ENCODE results near the gene NEDD4L.

GRCh38 chr18:58135183-58135641 is 91.2 kb downstream of the NEDD4L start:
- TF ChIP-seq CTCF (conservative IDR thresholded peaks at IDR 0.05; ENCODE audit: low read depth in 2 of 2) (no peak), REST (IDR thresholded peaks at IDR 0.05; ENCODE audit: unreplicated experiment) (no peak), ZNF114 (CRISPR knock-in tag; IDR thresholded peaks at IDR 0.05) (no peak), POLR2AphosphoS5 (IDR thresholded peaks at IDR 0.05; ENCODE audit: low read depth) (no peak), EZH2 (IDR thresholded peaks at IDR 0.05; ENCODE audit: low read depth, unreplicated experiment) (no peak), EZH2phosphoT487 (IDR thresholded peaks at IDR 0.05; ENCODE audit: unreplicated experiment) (no peak), STAT1 (IDR thresholded peaks at IDR 0.05; ENCODE audit: unreplicated experiment) (no peak), NANOG (IDR thresholded peaks at IDR 0.05; ENCODE audit: borderline replicate concordance) (no peak), CREB1 (CRISPR knock-in tag; IDR thresholded peaks at IDR 0.05; ENCODE audit: low read depth) (no peak)
